NK-92 (cell line): ENCODE measurements around the gene GGT7.
"Not testable (repeated sequence)": the region's sequence is repeated elsewhere in the genome, so short reads cannot be mapped to it uniquely, and the experiment has no call there.

ENCODE experiments used
- DNase-seq: peaks from one replicate; lab custom pipeline; 2025; ENCODE audit not compliant: unreplicated experiment; lab: John Stamatoyannopoulos, UW

The GGT7 gene

DNA sequence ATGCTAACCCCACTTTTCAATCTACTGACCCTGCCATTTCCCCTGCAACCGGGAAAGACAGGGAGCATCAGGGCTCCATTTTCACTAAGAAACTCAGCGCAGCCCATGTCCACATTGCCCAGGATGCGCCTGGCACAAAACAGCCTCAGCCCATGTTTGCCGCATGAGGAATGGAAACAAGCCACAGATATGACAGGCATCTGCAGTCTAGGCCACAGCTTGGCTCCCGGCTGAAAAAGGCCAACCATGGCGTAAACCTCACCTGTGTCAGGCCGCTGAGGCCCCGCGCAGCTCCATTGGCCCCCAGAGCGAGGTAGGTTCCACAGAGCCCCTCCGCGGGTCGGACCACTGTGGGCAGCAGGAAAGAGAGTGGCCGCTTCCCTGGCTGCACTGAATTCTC is 21.7 kb downstream of the GGT7 start:
- DNase-seq: no peak

DNA sequence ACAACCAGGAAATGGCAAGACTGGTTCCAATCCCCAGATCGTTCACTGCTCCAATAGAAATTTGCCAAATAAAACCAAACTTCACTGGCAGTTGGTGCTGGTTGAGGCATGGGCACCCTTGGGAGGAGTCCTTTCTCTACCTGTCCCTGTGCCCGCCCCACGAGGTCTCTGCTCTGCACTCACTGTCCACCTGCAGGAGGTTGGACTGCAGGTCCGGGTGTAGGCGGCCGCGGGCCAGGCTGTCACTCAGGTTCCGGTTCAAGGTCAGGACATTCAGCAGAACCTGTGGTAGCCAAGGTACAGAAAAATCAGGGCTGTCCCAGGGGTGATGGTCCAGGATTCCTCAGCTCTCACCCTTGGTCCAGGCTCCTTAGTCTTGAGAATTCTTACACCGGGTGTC is 22.9 kb downstream of the GGT7 start:
- no peak for DNase-seq

DNA sequence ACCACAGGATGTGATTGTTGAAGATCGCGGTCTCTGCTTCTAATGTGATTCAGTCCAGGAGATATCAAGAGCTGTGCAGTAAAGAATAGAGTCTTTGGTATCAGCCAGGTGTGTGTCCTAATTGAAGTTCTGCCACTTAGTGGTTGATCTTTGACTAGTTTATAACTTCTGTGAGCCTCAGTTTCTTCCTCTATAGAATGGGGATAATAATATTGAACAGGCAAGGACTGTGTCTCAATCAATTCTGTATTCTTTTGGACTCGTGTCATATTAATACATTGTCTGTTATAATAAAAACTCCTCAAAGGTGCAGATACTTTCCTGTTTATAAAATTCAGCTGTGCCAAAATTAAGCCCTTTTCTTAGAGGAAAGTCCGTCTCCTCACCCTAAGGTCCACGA is 24.1 kb downstream of the GGT7 start:
- DNase-seq: no peak

DNA sequence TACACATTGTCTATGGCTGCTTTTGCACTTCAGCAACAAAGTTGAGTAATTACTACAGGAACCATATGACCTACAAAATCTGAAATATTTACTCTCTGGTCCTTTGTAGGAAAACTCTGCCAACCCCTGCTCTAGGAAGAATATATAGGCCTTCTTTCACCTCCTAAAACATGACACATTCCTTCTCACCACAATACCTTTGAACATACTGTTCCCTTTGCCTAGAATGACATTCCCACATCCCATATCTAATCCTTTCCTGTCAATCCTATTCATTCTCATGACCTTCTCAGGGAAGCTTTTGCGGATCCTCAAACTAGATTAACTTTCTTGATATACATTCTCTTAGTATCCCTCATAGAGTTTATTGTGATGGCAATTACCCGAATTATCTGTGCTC is 29.2 kb downstream of the GGT7 start:
- DNase-seq: no peak

DNA sequence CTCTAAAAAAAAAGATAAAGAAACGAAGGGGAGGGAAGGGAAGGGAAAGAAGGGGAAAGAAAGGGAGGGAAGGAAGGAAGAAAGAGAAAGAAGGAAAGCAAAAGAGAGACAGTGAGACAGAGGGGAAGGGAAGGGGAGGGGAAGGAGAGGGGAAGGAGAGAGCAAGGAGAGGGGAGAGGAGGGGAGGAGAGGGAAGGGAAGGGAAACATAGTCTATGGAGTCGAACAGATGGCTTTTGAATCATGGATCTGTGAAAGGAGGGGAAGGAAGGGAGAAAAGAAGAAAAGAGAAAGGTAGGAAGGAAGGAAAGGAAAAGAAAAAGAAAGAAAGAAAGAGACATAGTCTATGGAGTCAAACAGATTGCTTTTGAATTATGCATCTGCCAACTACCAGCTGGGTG is 30.5 kb downstream of the GGT7 start:
- DNase-seq: no peak

DNA sequence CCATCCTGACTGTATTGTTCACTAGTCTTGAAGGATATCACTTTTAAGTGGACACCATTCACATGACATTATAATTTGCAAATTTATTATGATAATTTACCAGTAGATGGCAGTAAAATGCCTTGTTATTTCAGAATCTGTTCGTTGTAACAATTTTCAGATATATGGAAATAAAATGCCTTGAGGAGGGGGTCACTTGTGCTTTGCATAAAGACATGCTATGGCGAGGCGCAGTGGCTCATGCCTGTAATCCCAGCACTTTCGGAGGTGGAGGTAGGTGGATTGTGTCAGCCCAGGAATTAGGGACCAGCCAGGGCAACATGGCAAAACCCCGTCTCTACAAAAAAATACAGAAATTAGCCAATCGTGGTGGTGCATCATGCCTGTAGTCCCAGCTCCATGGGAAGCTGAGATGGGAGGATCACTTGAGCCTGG is 38.2 kb downstream of the GGT7 start:
- DNase-seq: no peak

DNA sequence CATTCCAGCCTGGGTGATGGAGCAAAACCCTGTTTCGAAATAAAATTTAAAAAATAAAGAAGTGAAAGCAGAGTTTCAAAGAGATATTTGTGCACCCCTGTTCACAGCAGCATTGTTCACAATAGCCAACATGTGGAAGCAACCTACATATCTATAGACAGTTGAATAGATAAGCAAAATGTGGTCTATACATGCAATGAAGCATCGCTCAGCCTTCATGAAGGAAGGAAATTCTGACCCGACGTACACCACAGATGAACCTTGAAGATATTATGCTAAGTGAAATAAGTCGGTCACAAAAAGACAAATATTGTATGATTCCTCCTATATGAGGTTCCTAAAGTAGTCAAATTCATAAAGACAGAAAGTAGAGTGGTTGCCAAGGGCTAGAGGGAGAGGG is 40.7 kb downstream of the GGT7 start:
- DNase-seq: no peak

DNA sequence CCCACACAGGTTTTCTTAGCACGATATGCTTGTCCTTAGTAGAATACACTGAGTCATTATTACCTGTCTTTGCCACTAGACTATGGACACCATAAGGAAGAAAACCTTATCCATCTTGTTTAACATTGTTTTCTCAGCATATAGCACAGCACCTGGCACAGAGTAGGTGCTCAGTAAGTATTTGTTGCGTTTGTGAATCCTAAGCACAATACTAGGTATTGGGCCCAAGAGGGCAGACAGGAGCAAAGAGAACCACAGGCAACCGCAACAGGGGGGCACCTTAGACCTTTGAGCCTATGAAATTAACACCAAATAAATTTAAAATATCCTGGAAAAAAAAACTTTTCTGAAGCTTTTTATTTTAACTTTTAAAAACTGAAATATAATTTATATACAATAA is 43.5 kb downstream of the GGT7 start:
- DNase-seq: no peak

DNA sequence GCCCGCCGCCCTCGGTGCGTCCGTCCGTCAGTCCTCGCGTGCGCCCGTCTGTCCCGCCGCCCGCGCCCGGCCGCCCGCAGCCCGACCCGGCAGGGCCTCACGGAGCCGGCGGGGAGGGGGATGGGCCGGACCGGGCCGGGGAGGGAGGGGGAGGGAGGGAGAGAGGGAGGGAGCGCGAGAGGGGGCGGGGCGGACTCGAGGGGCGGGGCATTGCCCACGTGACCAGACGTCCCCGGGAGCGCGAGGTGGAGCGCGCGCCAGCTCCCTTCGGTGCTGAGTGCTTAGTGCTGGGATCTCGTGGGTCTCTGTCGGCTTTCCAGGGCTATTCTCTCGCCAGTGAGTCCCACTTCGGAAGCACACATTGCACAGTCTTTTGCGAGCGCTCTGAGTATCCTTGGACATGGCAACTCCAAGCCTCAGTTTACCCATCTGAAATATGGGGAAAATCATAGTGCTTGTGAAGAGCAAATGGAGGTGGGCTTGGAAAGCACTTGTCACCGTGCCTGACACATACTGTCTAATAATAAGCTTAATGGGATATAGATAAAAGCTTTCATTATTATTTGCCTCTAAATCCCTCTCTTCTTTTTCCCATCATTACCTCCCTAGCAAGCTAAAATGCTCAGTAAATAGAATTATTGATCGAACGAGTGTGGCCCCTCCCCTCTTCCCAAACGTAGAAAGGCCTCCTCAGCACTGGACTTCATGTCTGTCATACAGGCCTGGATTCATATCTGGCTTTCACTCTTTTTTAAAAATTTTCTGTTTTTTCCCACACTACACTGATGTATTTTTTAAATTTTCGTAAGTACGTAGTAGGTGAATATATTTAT is 46.9 kb downstream of the GGT7 start, which contains the start of gene NCOA6:
Gene NCOA6, minus strand, starts transcription at position 122 of the 833 bp plus-strand sequence. CDS start 43,296 bp downstream, outside the sequence.
- no peak for DNase-seq

DNA sequence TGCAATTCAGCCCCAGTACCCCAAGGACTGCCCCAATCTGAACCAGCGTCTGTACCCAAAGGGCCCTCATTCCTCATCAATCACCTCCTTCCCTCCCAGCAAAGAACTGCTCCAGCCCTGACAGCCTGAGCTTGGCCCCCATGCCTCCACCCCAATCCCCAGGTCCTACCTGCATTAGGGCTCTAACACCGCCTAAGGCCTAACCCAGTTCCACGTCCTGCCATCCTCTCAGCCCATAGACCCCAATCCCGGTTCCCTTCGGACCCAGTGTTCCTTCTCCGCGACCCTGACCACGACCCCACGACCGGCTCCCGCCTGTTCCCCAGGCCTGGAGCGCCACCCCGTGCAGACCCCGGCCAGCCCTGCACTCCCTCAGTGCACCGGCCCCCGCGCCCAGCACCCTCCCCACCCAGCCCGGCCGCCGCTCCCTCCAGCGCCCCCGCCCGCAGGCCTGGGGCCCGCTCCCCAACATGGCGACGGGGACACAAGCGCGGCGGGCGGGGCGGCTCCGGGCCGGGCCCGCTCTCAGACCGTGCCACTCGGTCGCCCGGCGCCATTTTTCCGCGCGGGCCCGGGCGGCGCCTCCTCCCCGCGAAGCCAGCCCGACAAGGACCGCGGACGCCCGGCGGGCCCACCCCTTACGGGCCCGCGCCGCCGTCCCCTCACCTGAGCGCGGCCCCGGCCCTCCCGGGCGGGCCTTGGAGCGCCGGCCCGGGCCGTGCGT is 47.7 kb downstream of the GGT7 start:
- no peak for DNase-seq

DNA sequence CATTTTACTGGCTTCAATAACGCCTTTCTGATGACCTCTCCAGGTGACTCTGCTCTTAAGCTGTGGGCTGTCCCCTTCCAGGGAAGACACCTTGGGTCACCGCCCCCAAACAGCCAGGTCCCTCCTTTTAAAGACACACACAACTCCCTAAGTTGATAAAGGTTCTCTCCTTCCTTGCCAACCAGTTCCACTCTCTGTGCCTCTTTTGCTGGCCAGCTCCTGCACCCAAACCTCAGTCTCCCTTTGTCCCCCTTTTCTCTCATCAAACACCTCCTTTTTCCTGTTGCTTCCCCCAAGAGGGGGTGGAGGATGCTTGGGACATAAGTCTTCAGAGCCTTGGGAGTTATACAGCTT is 48.2 kb downstream of the GGT7 start:
- DNase-seq: no peak

DNA sequence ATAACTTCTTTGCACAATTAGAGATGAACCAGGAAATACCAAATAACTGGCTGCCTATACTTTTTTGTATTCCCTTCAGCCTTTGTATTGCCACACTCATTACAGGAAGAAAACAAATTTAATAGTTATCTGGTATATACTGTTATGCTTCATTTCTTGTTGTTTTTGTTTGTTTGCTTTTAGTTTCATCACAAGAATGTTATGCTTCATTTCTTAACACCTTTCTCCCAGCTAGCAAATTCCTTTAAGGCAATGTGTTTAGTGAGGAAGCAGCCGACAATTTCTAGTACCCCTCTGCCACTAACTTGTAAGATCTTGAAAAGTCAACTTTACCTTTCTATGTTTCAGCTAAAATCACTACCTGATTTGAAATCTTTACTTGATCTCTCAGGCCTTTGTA is 48.6 kb downstream of the GGT7 start:
- no peak for DNase-seq

DNA sequence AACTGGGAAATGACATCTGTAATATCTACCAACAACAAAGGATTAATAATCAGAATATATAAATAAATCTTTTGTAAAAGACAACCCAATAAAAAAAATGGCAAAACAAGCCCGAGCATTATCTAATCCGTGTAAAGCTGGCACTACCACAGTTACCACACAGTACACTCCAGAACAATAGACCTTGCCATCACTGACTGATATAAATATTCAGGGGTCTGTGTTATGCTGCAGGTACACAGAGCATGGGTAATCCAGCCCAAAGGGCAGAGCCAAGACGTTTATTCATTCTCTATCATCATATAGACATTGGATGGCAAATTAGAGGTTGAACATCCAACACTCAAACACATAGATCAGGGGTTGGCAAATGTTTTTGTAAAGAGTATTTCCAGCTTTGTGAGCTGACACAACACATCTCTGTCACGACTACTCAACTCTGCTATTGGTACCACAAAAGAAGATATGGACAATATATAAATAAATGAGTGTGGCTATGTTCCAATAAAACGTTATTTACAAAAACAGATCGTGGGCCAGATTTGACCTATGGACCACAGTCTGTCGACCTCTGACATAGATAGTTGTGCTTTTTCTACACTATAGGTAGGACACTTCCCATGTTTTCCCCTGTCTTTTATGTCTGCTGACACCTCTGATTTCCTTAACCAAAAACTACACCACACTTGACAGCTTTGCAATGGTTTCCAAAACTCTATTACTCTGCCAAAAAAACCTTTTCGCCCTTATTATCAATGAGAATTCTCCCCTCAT is 51.7 kb downstream of the GGT7 start:
- no peak for DNase-seq

DNA sequence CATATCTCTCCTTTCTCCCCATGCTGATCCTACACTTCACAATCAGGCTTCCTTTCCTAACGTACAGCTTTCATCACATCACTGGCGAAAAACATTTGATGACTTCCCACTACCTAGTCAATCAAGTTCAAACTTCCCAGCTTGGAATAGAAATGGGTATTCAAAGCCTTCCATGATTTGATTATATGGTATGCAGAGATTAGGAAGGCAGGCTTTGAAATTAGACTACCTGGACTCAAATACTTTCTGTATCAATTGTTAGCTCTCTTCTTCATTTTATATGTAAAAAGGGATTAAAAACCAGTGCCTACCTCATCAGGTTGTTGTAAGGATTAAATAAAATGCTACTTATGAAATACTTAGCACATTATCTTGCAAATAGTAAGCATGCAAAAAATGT is 54.9 kb downstream of the GGT7 start:
- DNase-seq: no peak

DNA sequence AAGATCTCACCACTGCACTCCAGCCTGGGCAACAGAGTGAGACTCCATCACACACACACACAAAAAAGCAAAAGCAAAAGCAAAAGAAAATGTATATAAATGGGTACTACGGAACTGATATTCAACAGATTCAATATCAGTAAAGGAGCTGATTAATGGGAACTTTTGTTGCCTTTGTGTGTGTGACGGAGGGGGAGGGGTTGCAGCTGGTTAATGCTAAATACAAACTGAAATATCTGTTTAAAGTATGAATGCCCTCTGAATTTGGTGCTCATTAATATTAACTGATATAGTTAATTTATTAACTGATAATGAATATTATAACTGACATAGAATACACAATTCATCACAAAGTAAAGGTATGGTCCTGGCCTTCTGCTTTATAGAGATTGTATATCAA is 55.6 kb downstream of the GGT7 start:
- DNase-seq: no peak

DNA sequence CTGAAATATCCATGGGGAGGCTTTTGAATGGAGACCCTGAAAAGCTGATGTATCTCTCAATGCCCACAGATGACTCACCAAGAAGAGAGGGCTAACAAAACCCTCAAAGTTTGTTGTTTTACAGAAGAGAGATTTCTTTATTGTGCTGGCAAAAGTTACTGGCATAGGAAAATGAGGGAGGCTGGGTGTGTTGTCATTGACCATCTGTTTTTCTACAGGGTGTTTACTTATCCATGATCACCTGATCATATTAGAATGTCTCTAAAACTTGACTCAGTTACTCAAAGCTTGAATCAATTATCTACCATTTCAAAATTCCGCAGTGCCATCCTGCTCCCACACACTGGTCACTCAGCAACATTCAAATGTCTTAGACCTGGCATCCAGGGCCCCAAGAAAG is 57.0 kb downstream of the GGT7 start:
- no peak for DNase-seq

DNA sequence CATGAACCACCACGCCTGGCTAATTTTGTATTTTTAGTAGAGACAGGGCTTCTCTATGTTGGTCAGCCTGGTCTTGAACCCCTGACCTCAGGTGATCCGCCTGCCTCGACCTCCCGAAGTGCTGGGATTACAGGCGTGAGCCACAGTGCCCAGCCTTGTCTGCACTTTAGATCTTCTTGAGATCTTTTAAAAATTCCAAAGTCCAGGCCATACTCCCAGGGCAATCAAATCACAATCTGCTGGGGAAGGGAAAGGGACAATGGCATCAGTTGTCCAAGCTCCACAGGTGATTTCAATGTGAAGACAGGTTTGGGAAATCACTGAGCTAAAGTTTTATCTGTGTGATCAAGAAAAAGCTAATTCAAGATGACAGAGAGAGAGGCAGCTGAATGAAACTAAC is 64.1 kb downstream of the GGT7 start:
- DNase-seq: no peak

DNA sequence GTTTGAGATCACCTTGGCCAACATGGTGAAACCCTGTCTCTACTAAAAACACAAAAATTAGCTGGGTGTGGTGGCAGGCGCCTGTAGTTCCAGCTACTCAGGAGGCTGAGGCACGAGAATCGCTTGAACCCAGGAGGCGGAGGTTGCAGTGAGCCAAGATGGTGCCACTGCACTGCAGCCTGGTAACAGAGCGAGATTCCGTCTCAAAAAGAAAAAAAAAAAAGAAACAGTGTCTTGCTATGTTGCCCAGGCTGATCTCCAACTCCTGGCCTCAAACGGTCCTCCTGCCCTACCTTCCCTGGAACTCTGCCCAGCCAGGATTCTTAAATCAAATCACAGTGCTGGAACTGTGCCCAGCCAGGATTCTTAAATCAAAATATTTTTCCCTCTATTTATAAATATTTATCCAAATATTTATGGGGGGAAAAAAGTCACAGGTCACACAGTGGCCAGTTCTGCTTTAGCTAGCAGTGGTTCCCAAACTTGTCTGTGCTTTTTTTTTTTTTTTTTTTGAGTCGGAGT is 64.7 kb downstream of the GGT7 start:
- DNase-seq: not testable (repeated sequence)

DNA sequence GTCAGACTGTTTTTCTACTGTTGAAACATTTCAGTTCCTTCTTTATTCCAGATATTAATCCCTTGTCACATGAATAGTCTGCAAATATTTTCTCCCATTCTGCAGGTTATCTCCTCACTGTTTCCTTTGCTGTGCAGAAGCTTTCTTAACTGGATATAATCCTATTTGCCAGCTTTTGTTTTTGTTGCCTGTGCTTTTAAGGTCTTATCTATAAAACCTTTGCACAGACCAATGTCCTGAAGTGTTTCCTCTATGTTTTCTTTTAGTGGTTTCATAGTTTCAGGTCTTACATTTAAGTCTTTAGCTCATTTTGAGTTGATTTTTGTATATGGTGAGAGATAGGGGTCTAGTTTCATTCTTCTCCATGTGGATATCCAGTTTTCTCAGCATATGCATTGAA is 66.4 kb downstream of the GGT7 start:
- no peak for DNase-seq

DNA sequence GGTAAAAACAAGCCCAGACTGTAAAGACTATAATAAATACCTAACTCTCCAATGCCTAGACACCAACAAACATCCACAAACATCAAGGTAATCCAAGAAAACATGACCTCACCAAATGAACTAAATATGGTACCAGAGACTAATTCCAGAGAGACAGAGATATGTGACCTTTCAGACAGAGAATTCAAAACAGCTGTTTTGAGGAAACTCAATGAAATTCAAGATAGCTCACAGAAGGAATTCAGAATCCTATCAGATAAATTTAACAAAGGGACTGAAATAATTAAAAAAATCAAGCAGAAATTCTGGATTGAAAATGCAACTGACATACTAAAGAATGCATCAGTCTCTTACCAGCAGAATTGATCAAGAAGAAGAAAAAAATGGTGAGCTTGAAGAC is 73.8 kb downstream of the GGT7 start:
- no peak for DNase-seq

DNA sequence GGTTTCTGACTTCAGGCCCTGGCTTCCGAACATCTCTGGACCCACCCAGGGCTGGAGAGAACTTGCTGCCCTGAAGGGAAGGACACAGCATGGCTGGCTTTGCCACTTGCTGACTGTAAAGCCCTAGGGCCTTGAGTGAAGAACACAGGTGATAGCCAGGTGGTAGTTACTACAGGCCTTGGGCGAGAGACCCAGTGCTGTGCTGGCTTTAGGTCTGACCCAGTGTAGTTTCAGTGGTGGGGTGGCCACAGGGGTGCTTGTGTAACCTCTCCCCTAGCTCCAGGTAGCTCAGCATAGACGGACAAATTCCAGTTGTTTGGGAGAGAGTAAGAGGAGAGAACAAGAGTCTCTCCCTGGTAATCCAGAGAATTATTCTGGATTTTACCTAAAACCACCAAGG is 74.3 kb downstream of the GGT7 start:
- no peak for DNase-seq
